ENCODE results near the gene MFAP1.

DNA sequence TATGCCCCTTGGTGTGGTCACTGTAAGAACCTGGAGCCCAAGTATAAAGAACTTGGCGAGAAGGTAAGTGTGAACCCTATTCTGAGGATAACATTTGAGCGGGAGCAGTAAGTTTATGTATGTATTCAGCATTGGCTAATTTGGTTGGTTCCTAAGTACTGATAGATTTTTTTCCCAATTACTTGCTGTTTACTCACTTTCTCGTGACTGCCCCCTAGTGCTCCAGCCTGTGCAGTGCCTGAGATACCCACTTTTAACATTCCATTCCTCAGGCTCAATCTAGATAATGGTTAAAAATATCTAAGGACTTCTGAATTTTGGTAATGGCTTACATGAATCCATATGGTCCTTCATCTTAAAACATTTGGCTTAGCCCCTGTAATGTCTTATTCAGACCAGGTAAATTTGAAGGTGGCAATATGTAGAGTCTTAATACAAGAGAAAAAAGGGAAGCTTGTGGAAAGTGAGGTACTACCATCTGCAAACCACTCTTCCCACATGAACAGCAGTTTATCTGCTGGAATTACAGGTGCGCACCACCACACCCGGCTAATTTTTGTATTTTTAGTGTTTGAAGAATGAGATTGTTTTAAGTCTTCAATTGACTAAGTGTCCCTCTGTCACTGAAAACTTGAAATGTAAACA lies 54.8 kb downstream of the MFAP1 start:
- TF ChIP-seq, protein P1, sequence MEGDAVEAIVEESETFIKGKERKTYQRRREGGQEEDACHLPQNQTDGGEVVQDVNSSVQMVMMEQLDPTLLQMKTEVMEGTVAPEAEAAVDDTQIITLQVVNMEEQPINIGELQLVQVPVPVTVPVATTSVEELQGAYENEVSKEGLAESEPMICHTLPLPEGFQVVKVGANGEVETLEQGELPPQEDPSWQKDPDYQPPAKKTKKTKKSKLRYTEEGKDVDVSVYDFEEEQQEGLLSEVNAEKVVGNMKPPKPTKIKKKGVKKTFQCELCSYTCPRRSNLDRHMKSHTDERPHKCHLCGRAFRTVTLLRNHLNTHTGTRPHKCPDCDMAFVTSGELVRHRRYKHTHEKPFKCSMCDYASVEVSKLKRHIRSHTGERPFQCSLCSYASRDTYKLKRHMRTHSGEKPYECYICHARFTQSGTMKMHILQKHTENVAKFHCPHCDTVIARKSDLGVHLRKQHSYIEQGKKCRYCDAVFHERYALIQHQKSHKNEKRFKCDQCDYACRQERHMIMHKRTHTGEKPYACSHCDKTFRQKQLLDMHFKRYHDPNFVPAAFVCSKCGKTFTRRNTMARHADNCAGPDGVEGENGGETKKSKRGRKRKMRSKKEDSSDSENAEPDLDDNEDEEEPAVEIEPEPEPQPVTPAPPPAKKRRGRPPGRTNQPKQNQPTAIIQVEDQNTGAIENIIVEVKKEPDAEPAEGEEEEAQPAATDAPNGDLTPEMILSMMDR (IDR thresholded peaks at IDR 0.05) = peak; percentile 54 to 79 (median 56)
- TF ChIP-seq POLR2A (IDR thresholded peaks at IDR 0.05) = no peak

Measured in tibial nerve (tissue), 3 donors.